HCT116 (cell line): ENCODE measurements around the gene TXN.

ENCODE experiments used
- CEBPB ChIP-seq: IDR thresholded peaks from 2 replicates; pipeline ENCODE4 v1.6.1; 2012; ENCODE audit warnings: low read depth
- EGR1 ChIP-seq: IDR thresholded peaks from 2 replicates; pipeline ENCODE4 v1.6.1; 2012; ENCODE audit warnings: low read depth
- ELF1 ChIP-seq: IDR thresholded peaks from 2 replicates; pipeline ENCODE4 v1.6.1; 2012; ENCODE audit warnings: low read depth, borderline replicate concordance
- EZH2 ChIP-seq: fragments of 200-600 bp; sonication (generic); IDR thresholded peaks from 2 replicates; pipeline ENCODE4 v1.6.1; 2017; ENCODE audit warnings: antibody characterized with exemption, mixed run types
- EZH2phosphoT487 ChIP-seq: fragments of 200-600 bp; IDR thresholded peaks from 2 replicates; pipeline ENCODE4 v1.6.1; 2018; ENCODE audit warnings: antibody characterized with exemption, borderline replicate concordance
- POLR2A ChIP-seq: IDR thresholded peaks from 2 replicates; pipeline ENCODE4 v1.7.0; 2011; ENCODE audit warnings: borderline replicate concordance; ENCODE audit not compliant: insufficient read depth, insufficient read length; ENCODE audit errors: extremely low read depth
- POLR2AphosphoS5 ChIP-seq: IDR thresholded peaks from 2 replicates; pipeline ENCODE4 v1.6.1; 2011; ENCODE audit warnings: mild to moderate bottlenecking, low read depth, low read length, moderate library complexity
- RAD21 ChIP-seq: IDR thresholded peaks from 2 replicates; pipeline ENCODE4 v1.6.1; 2012; ENCODE audit warnings: low read depth, mild to moderate bottlenecking
- SRF ChIP-seq: IDR thresholded peaks from 2 replicates; pipeline ENCODE4 v1.6.1; 2012; ENCODE audit warnings: low read depth
- TCF7L2 ChIP-seq: IDR thresholded peaks from 2 replicates; pipeline ENCODE4 v1.7.0; 2011; ENCODE audit warnings: borderline replicate concordance, inconsistent platforms; ENCODE audit not compliant: insufficient read depth, insufficient read length; ENCODE audit errors: extremely low read depth
- YY1 ChIP-seq: IDR thresholded peaks from 2 replicates; pipeline ENCODE4 v1.6.1; 2011; ENCODE audit warnings: low read length, low read depth, moderate library complexity, mild to moderate bottlenecking; ENCODE audit not compliant: insufficient replicate concordance; ENCODE audit errors: extremely low read depth
- ZNF274 ChIP-seq: fragments of 200-500 bp; sonication (Bioruptor generic); IDR thresholded peaks from 2 replicates; pipeline ENCODE4 v1.6.1; 2014; ENCODE audit warnings: mild to moderate bottlenecking, low read depth, low read length, inconsistent platforms
- TF ChIP-seq, protein P1 (sequence below), 3 experiments: fragments of 200-600 bp in 1 of 3; sonication (generic) in 1 of 3; IDR thresholded peaks in 2 of 3; conservative IDR thresholded peaks in 1 of 3; 2 replicates each; pipeline ENCODE4 v1.5.1; 2012 to 2017; ENCODE audit warnings: low read depth in 2 of 3, low read length in 2 of 3, antibody characterized with exemption in 1 of 3, borderline replicate concordance in 1 of 3, control low read depth in 1 of 3, mild to moderate bottlenecking in 1 of 3, mixed read lengths in 1 of 3, mixed run types in 1 of 3, moderate library complexity in 1 of 3; ENCODE audit not compliant: insufficient read depth in 1 of 3
- TF ChIP-seq, protein P2 (sequence below): IDR thresholded peaks from 2 replicates; pipeline ENCODE4 v1.6.1; 2012

DNA sequence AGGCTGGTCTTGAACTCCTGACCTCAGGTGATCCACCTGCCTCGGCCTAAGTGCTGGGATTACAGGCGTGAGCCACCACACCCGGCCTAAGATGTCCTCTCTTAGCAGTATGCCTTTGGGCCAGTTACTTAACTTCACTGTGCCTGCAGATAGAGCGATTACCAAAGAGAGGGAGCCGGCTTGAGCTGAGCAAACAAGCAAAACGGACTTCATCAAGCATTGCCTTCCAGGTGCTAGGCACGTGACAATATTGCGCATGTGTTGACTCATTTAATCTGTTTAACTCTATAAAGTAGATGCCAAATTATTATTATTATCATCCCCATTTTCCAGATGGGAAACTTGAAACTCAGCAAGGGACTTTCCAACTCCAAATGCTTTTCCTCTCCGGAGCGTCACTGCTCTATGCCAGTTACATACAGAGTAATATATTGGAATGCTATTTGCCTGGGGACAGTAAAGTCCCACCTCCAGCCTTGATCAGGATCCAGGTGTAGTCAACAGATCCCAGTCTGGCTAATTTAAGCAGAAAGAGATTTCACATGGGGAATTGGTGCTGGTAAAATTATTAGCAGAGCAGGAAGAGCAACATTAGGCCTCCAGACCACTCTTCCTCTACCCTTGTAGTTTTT lies 42.8 kb downstream of the TXN start:
- no peak for TF ChIP-seq POLR2A
- TF ChIP-seq, protein P1, sequence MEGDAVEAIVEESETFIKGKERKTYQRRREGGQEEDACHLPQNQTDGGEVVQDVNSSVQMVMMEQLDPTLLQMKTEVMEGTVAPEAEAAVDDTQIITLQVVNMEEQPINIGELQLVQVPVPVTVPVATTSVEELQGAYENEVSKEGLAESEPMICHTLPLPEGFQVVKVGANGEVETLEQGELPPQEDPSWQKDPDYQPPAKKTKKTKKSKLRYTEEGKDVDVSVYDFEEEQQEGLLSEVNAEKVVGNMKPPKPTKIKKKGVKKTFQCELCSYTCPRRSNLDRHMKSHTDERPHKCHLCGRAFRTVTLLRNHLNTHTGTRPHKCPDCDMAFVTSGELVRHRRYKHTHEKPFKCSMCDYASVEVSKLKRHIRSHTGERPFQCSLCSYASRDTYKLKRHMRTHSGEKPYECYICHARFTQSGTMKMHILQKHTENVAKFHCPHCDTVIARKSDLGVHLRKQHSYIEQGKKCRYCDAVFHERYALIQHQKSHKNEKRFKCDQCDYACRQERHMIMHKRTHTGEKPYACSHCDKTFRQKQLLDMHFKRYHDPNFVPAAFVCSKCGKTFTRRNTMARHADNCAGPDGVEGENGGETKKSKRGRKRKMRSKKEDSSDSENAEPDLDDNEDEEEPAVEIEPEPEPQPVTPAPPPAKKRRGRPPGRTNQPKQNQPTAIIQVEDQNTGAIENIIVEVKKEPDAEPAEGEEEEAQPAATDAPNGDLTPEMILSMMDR (IDR thresholded peaks at IDR 0.05 in 2 of 3, conservative IDR thresholded peaks at IDR 0.05 in 1 of 3; ENCODE audit: borderline replicate concordance in 1 of 3, insufficient read depth in 1 of 3, low read depth in 2 of 3, low read length in 2 of 3): no peak
- no peak for TF ChIP-seq ELF1
- no peak for TF ChIP-seq EZH2phosphoT487
- TF ChIP-seq EZH2: no peak
- no peak for TF ChIP-seq EGR1
- TF ChIP-seq POLR2AphosphoS5: no peak
- TF ChIP-seq CEBPB: no peak
- TF ChIP-seq, protein P2, sequence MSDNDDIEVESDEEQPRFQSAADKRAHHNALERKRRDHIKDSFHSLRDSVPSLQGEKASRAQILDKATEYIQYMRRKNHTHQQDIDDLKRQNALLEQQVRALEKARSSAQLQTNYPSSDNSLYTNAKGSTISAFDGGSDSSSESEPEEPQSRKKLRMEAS: no peak
- TF ChIP-seq SRF: no peak
- no peak for TF ChIP-seq ZNF274
- no peak for TF ChIP-seq TCF7L2
- no peak for TF ChIP-seq RAD21
- TF ChIP-seq YY1: no peak
